ENCODE data around the gene COL13A1. TPM values are rescaled to one million over a fixed set of nuclear protein-coding genes. Genes with fewer than 3 reads are reported as not detected.

Gene COL13A1
- total RNA-seq, 6 experiments from 2014 or later = 0.18 to 0.44 (median 0.30) TPM; not detected in 2

GRCh38 chr10:69938541-69938991 lies 136.9 kb downstream of the COL13A1 start:
- ATAC-seq = no peak
- no peak for DNase-seq
- no peak for TF ChIP-seq POLR2A (IDR thresholded peaks at IDR 0.05)
- TF ChIP-seq CTCF (IDR thresholded peaks at IDR 0.05) = no peak
- H3K4me3 ChIP-seq = no peak overlapping the region
- H3K27me3 ChIP-seq = no peaks in the 10 kb centered on the region
- WGBS (ENCODE audit: insufficient coverage, low coverage, low lambda C conversion rate, missing lambda C conversion rate) = 27% methylated on average over 3 of the region's 5 CpGs
- H3K4me1 ChIP-seq = no peaks in the 10 kb centered on the region
- H3K27ac ChIP-seq = no peak overlapping the region
- no peaks in the 10 kb centered on the region for H3K36me3 ChIP-seq
- intact Hi-C loops (cut with DNase I) = no loop called here
- no peaks in the 10 kb centered on the region for H3K9me3 ChIP-seq

- no peak overlapping the region for H3K27ac ChIP-seq
- H3K4me1 ChIP-seq = no peaks in the 10 kb centered on the region
- intact Hi-C loops (cut with DNase I) = no loop called here
- H3K36me3 ChIP-seq = no peaks in the 10 kb centered on the region
- DNase-seq (no peak), ATAC-seq (no peak)
- no peaks in the 10 kb centered on the region for H3K9me3 ChIP-seq
- H3K27me3 ChIP-seq = no peaks in the 10 kb centered on the region
- no peak for TF ChIP-seq POLR2A (IDR thresholded peaks at IDR 0.05)
- 78% methylated on average over 3 of the region's 3 CpGs for WGBS (ENCODE audit: insufficient coverage, low coverage, low lambda C conversion rate, missing lambda C conversion rate)
- H3K4me3 ChIP-seq = no peak overlapping the region
Observed at GRCh38 chr10:69939061-69939460, 137.4 kb downstream of the COL13A1 start.

DNA sequence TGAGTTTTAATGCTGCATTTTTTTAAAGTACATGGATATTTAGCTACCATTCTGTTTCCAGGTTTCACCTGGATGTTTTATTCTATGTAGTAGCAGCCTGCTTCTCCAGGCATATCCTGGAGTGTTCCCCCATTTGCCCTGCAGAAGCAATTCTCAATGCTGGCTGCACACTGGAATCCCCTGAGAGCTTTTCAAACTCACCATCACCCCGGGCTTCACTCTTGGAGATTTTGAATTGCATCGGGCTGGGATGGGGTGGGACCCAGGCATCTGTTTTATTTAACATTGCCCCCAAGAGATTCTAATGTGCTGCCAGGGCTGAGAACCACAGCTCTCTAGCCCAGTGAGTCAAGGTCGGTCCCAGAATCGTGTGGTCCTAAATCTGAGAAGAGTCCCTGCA lies 137.8 kb downstream of the COL13A1 start:
- 71% methylated on average over 3 of the region's 4 CpGs for WGBS (ENCODE audit: insufficient coverage, low coverage, low lambda C conversion rate, missing lambda C conversion rate)
- H3K9me3 ChIP-seq = no peaks in the 10 kb centered on the region
- no peak overlapping the region for H3K4me3 ChIP-seq
- DNase-seq (no peak), ATAC-seq (no peak)
- H3K36me3 ChIP-seq = no peaks in the 10 kb centered on the region
- no peak overlapping the region for H3K27ac ChIP-seq
- H3K4me1 ChIP-seq = no peaks in the 10 kb centered on the region
- no peak for TF ChIP-seq POLR2A (IDR thresholded peaks at IDR 0.05)
- no peak for TF ChIP-seq CTCF (IDR thresholded peaks at IDR 0.05)
- H3K27me3 ChIP-seq = no peaks in the 10 kb centered on the region
- intact Hi-C loops (cut with DNase I) = no loop called here

GRCh38 chr10:69941730-69942129 lies 140.0 kb downstream of the COL13A1 start:
- DNase-seq (no peak), ATAC-seq (no peak)
- Histone ChIP-seq H3K9me3 (no peaks in the 10 kb centered on the region), H3K27ac (no peak overlapping the region), H3K27me3 (no peaks in the 10 kb centered on the region), H3K36me3 (no peaks in the 10 kb centered on the region), H3K4me1 (no peaks in the 10 kb centered on the region), H3K4me3 (no peak overlapping the region)
- TF ChIP-seq POLR2A (IDR thresholded peaks at IDR 0.05) (no peak), CTCF (IDR thresholded peaks at IDR 0.05) (no peak)
- intact Hi-C loops (cut with DNase I) = no loop called here
- WGBS (ENCODE audit: insufficient coverage, low coverage, low lambda C conversion rate, missing lambda C conversion rate) = 94% methylated on average over 8 of the region's 11 CpGs

DNA sequence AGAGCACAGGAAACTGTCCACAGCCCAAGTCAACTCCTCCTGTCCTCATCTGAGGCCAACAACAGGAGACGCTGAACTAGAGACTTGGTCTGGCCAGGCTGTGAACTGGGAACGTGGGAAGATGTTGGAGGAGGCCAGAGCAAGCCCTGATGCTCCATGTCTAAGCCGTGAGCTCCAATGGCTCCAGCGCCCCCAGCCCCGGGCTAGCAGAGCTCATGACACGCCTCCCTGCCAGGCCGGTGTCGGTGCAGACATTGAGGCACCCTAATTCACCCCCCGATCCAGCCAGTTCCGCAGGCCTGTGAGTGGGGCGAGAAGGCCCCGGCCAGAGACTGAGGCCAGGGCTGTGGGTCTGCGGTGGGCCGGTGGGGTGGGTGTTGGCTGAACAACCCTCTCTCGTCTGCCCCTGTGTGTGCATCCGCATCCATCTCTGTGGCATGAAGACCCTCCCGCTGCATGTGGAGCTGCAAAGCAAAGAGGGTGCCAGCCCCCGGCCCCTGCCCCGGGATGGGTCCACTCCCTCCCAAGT lies 141.7 kb downstream of the COL13A1 start:
- no peak for TF ChIP-seq POLR2A (IDR thresholded peaks at IDR 0.05)
- no peak for TF ChIP-seq CTCF (IDR thresholded peaks at IDR 0.05)
- no peaks in the 10 kb centered on the region for H3K9me3 ChIP-seq
- intact Hi-C loops (cut with DNase I) = no loop called here
- H3K27me3 ChIP-seq = no peaks in the 10 kb centered on the region
- ATAC-seq = no peak
- no peak for DNase-seq
- no peaks in the 10 kb centered on the region for H3K36me3 ChIP-seq
- 94% methylated on average over 3 of the region's 19 CpGs for WGBS (ENCODE audit: insufficient coverage, low coverage, low lambda C conversion rate, missing lambda C conversion rate)
- no peak overlapping the region for H3K4me3 ChIP-seq
- H3K27ac ChIP-seq = no peak overlapping the region
- no peaks in the 10 kb centered on the region for H3K4me1 ChIP-seq
